GM18861 (cell line): ENCODE results near the gene DRD2.

Source experiments
- ATAC-seq: cut with Tn5 transposase; IDR thresholded peaks from one replicate; pipeline ENCODE4 v1.9.1; 2021; ENCODE audit not compliant: unreplicated experiment

The DRD2 gene

GRCh38 chr11:113377681-113378412 is 97.4 kb downstream of the DRD2 start:
- no peak for ATAC-seq

- ATAC-seq: no peak
Observed at GRCh38 chr11:113376156-113376555, 99.0 kb downstream of the DRD2 start.

GRCh38 chr11:113375402-113375801 is 99.8 kb downstream of the DRD2 start:
- no peak for ATAC-seq

- no peak for ATAC-seq
Observed at GRCh38 chr11:113373981-113374560, 101.1 kb downstream of the DRD2 start.

GRCh38 chr11:113373306-113373705 is 101.9 kb downstream of the DRD2 start:
- ATAC-seq: no peak

GRCh38 chr11:113372309-113372708 is 102.9 kb downstream of the DRD2 start:
- no peak for ATAC-seq

GRCh38 chr11:113370634-113371033 is 104.6 kb downstream of the DRD2 start:
- no peak for ATAC-seq

GRCh38 chr11:113369411-113369810 is 105.8 kb downstream of the DRD2 start:
- no peak for ATAC-seq

- ATAC-seq: no peak
Observed at GRCh38 chr11:113365895-113366294, 109.3 kb downstream of the DRD2 start.

GRCh38 chr11:113363996-113364641 is 111.1 kb downstream of the DRD2 start:
- ATAC-seq: no peak

GRCh38 chr11:113363406-113363805 is 111.8 kb downstream of the DRD2 start:
- ATAC-seq: no peak
